HG03575 (cell line): ENCODE data around the gene FASN.

Experiments
- ATAC-seq: cut with Tn5 transposase; IDR thresholded peaks from one replicate; pipeline ENCODE4 v1.9.1; 2021; ENCODE audit not compliant: unreplicated experiment, insufficient number of reproducible peaks, low FRiP score; ENCODE audit errors: extremely low read depth

The FASN gene

GRCh38 chr17:82080789-82081464 lies 17.1 kb downstream of the FASN start:
- ATAC-seq = no peak

- no peak for ATAC-seq
Observed at GRCh38 chr17:82080048-82080788, 17.8 kb downstream of the FASN start.

GRCh38 chr17:82079001-82079677 lies 18.9 kb downstream of the FASN start:
- ATAC-seq = no peak

- ATAC-seq = no peak
Observed at GRCh38 chr17:82078433-82078832, 19.6 kb downstream of the FASN start.

- ATAC-seq = no peak
Observed at GRCh38 chr17:82077617-82078358, 20.2 kb downstream of the FASN start.

GRCh38 chr17:82076785-82077591 lies 21.0 kb downstream of the FASN start:
- ATAC-seq = no peak

- ATAC-seq = no peak
Observed at GRCh38 chr17:82076018-82076784, 21.8 kb downstream of the FASN start.

GRCh38 chr17:82073446-82073845 lies 24.6 kb downstream of the FASN start:
- no peak for ATAC-seq

GRCh38 chr17:82072827-82073226 lies 25.2 kb downstream of the FASN start:
- no peak for ATAC-seq

GRCh38 chr17:82070611-82071010 lies 27.4 kb downstream of the FASN start:
- no peak for ATAC-seq

- ATAC-seq = no peak
Observed at GRCh38 chr17:82065638-82066303, 32.3 kb downstream of the FASN start, which contains the start of gene DUS1L. DUS1L (minus strand) TSS chr17:82065804; CDS start chr17:82065059, 745 bp downstream.

GRCh38 chr17:82065193-82065637 lies 32.8 kb downstream of the FASN start:
- no peak for ATAC-seq

GRCh38 chr17:82064433-82065192 lies 33.4 kb downstream of the FASN start:
- no peak for ATAC-seq

- no peak for ATAC-seq
Observed at GRCh38 chr17:82063424-82064415, 34.3 kb downstream of the FASN start.

GRCh38 chr17:82062984-82063368 lies 35.1 kb downstream of the FASN start:
- no peak for ATAC-seq
